GM18499 (cell line): ENCODE data around the gene OXNAD1.

Experiments
- ATAC-seq: cut with Tn5 transposase; IDR thresholded peaks from one replicate; pipeline ENCODE4 v1.9.1; 2021; ENCODE audit warnings: moderate number of reproducible peaks; ENCODE audit not compliant: insufficient read depth, unreplicated experiment

The OXNAD1 gene

GRCh38 chr3:16264708-16265454 is at the start of gene OXNAD1, which contains the start of gene DPH3:
Gene OXNAD1, plus strand, starts transcription at chr3:16265212. Its CDS starts 5,741 bp downstream, at chr3:16270953.
Gene DPH3, minus strand, starts transcription at chr3:16264943. Its CDS starts 67 bp downstream, at chr3:16264876.
- ATAC-seq = peak; percentile 98

GRCh38 chr3:16216373-16216935 is 48.6 kb upstream of the OXNAD1 start:
- no peak for ATAC-seq

- no peak for ATAC-seq
Measured at GRCh38 chr3:16219777-16220176, 45.2 kb upstream of the OXNAD1 start.

GRCh38 chr3:16221990-16222389 is 43.0 kb upstream of the OXNAD1 start:
- ATAC-seq = no peak

GRCh38 chr3:16222547-16222946 is 42.5 kb upstream of the OXNAD1 start:
- no peak for ATAC-seq

- ATAC-seq = no peak
Measured at GRCh38 chr3:16224325-16224724, 40.7 kb upstream of the OXNAD1 start.

- no peak for ATAC-seq
Measured at GRCh38 chr3:16227566-16227965, 37.4 kb upstream of the OXNAD1 start.

GRCh38 chr3:16229681-16230080 is 35.3 kb upstream of the OXNAD1 start:
- no peak for ATAC-seq

- no peak for ATAC-seq
Measured at GRCh38 chr3:16231983-16232382, 33.0 kb upstream of the OXNAD1 start.

GRCh38 chr3:16233806-16234205 is 31.2 kb upstream of the OXNAD1 start:
- no peak for ATAC-seq

- no peak for ATAC-seq
Measured at GRCh38 chr3:16234281-16234680, 30.7 kb upstream of the OXNAD1 start.

- no peak for ATAC-seq
Measured at GRCh38 chr3:16236030-16236639, 28.9 kb upstream of the OXNAD1 start.

- no peak for ATAC-seq
Measured at GRCh38 chr3:16236856-16237393, 28.1 kb upstream of the OXNAD1 start.

GRCh38 chr3:16239086-16239770 is 25.8 kb upstream of the OXNAD1 start:
- ATAC-seq = no peak

- ATAC-seq = no peak
Measured at GRCh38 chr3:16239780-16240179, 25.2 kb upstream of the OXNAD1 start.

GRCh38 chr3:16240229-16241023 is 24.6 kb upstream of the OXNAD1 start:
- ATAC-seq = no peak

- no peak for ATAC-seq
Measured at GRCh38 chr3:16241225-16241624, 23.8 kb upstream of the OXNAD1 start.

- ATAC-seq = no peak
Measured at GRCh38 chr3:16242177-16242576, 22.8 kb upstream of the OXNAD1 start.

GRCh38 chr3:16243706-16244490 is 21.1 kb upstream of the OXNAD1 start:
- ATAC-seq = no peak
